ENCODE data around the gene GRAP2. TPM values are rescaled to one million over a fixed set of nuclear protein-coding genes. Genes with fewer than 3 reads are reported as not detected.
"Not testable (repeated sequence)": the region's sequence is repeated elsewhere in the genome, so short reads cannot be mapped to it uniquely, and the experiment has no call there.

Gene GRAP2
- total RNA-seq, 1 donor from 2014 or later: not detected

DNA sequence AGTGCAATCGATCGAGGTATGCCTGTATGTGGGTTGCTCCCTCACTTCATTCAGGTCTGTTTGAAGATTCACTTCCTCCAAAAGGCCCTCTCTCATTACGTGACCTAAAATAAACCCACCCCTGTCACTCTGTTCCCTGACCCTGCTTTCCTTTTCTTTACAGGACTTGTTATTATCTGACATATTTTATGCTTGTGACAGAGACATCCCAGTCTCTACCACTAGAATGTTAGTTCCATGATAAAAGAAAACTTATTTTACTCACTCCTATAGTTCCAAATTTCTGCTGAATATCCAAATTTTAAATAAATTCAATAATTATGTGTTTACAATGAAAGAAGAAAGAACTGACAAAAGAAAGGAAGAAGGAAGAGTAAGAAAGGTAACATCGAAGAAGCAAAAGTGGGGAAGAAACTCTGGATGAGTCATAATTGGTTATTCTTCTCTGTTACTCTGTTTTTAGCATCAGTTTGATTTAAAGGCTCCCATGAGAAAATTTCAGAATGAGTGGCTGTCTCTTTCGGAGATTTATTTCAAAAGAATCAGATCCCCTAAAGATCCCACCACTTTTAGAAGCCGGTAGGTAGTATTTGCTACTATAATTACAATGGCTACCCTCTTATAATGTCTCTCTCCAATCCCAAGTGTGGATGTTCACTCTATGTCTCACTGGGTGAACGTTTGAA, 40.8 kb upstream of the GRAP2 start:
- Mint-ChIP-seq H3K4me1 (ENCODE audit: unreplicated experiment) (no peaks in the 10 kb centered on the region), H3K9me3 (ENCODE audit: unreplicated experiment) (no peaks in the 10 kb centered on the region), H3K4me3 (ENCODE audit: unreplicated experiment) (no peak overlapping the region), H3K36me3 (ENCODE audit: unreplicated experiment) (no peaks in the 10 kb centered on the region), H3K27me3 (ENCODE audit: unreplicated experiment) (peaks cover 68% of the 10 kb centered on the region), H3K27ac (ENCODE audit: unreplicated experiment) (no peak overlapping the region)
- no peak for DNase-seq (ENCODE audit: extremely low spot score, unreplicated experiment)
- TF ChIP-seq, protein P1, sequence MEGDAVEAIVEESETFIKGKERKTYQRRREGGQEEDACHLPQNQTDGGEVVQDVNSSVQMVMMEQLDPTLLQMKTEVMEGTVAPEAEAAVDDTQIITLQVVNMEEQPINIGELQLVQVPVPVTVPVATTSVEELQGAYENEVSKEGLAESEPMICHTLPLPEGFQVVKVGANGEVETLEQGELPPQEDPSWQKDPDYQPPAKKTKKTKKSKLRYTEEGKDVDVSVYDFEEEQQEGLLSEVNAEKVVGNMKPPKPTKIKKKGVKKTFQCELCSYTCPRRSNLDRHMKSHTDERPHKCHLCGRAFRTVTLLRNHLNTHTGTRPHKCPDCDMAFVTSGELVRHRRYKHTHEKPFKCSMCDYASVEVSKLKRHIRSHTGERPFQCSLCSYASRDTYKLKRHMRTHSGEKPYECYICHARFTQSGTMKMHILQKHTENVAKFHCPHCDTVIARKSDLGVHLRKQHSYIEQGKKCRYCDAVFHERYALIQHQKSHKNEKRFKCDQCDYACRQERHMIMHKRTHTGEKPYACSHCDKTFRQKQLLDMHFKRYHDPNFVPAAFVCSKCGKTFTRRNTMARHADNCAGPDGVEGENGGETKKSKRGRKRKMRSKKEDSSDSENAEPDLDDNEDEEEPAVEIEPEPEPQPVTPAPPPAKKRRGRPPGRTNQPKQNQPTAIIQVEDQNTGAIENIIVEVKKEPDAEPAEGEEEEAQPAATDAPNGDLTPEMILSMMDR (IDR thresholded peaks at IDR 0.05): no peak

DNA sequence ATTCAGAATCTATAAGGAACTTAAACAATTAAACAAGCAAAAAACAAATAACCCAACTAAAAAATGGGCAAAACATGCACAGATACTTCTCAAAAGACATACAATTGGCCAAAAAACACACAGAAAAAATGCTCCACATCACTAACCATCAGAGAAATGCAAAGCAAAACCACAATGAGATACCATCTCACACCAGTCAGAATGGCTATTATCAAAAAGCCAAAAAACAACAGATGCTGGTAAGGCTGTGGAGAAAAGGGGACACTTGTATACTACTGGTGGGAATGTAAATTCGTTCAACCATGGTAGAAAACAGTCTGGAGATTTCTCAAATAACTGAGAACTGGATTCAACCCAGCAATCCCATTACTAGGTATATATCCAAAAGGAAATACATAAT, 32.1 kb upstream of the GRAP2 start:
- no peak for DNase-seq (ENCODE audit: extremely low spot score, unreplicated experiment)
- Mint-ChIP-seq H3K4me1 (ENCODE audit: unreplicated experiment) (no peaks in the 10 kb centered on the region), H3K36me3 (ENCODE audit: unreplicated experiment) (no peaks in the 10 kb centered on the region), H3K4me3 (ENCODE audit: unreplicated experiment) (no peak overlapping the region), H3K27ac (ENCODE audit: unreplicated experiment) (no peak overlapping the region), H3K27me3 (ENCODE audit: unreplicated experiment) (peaks cover 76% of the 10 kb centered on the region), H3K9me3 (ENCODE audit: unreplicated experiment) (no peaks in the 10 kb centered on the region)
- TF ChIP-seq, protein P1 (IDR thresholded peaks at IDR 0.05): no peak

DNA sequence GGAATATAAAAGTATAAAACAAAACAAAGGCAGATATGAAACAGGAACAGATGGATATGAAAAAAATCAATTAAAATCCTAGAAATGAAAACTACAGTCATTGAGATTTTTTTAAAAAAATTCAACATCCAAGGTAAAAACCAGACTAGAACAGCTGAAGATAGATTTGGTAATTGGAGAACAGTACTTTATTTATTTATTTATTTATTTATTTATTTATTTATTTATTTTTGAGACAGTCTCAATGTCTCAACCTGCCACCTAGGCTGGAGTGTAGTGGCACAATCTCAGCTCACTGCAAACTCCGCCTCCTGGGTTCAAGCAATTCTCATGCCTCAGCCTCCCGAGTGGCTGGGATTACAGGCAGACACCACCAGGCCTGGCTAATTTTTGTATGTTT, 31.1 kb upstream of the GRAP2 start:
- H3K27me3 Mint-ChIP-seq (ENCODE audit: unreplicated experiment): peaks cover 76% of the 10 kb centered on the region
- DNase-seq (ENCODE audit: extremely low spot score, unreplicated experiment); H3K27ac Mint-ChIP-seq (ENCODE audit: unreplicated experiment); H3K36me3 Mint-ChIP-seq (ENCODE audit: unreplicated experiment); H3K4me3 Mint-ChIP-seq (ENCODE audit: unreplicated experiment); H3K4me1 Mint-ChIP-seq (ENCODE audit: unreplicated experiment); H3K9me3 Mint-ChIP-seq (ENCODE audit: unreplicated experiment): not testable (repeated sequence)

DNA sequence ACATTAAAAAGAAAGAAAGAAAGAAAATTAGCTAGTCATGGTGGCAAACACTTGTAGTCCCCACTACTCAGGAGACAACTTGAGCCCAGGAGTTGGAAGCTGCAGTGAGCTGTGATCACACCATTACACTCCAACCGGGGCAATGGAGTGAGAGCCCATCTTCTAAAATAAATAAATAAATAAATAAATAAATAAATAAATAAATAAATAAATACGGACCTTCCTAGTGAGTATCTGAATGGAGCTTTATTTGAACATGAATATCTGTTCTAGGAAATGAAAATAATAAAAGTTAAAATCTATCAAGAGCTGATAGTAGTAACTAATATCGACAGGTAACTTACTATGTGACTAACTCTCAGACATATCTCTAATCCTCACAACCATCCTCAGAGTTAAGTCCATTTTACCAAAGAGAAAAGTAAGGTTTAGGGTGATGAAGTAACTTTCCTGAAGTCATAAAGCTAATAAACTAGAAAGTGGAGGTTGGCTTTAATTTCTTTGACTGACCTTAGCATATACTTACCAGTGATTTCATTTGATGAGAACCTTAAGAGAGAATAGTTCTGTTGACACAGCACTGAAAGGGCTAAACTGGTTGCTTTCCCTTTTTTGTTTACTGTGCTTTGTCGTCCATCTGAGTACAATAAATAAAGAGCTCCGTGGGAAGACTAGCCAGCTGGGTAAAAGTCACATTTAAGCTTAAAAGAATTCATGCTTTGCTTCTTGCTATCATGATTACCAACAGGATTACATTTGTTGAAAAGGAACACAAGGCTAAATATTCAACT, 29.7 kb upstream of the GRAP2 start:
- H3K9me3 Mint-ChIP-seq (ENCODE audit: unreplicated experiment): no peaks in the 10 kb centered on the region
- H3K4me1 Mint-ChIP-seq (ENCODE audit: unreplicated experiment): no peaks in the 10 kb centered on the region
- H3K27ac Mint-ChIP-seq (ENCODE audit: unreplicated experiment): no peak overlapping the region
- TF ChIP-seq, protein P1 (IDR thresholded peaks at IDR 0.05): no peak
- no peak overlapping the region for H3K4me3 Mint-ChIP-seq (ENCODE audit: unreplicated experiment)
- no peaks in the 10 kb centered on the region for H3K36me3 Mint-ChIP-seq (ENCODE audit: unreplicated experiment)
- no peak for DNase-seq (ENCODE audit: extremely low spot score, unreplicated experiment)
- H3K27me3 Mint-ChIP-seq (ENCODE audit: unreplicated experiment): peaks cover 63% of the 10 kb centered on the region

DNA sequence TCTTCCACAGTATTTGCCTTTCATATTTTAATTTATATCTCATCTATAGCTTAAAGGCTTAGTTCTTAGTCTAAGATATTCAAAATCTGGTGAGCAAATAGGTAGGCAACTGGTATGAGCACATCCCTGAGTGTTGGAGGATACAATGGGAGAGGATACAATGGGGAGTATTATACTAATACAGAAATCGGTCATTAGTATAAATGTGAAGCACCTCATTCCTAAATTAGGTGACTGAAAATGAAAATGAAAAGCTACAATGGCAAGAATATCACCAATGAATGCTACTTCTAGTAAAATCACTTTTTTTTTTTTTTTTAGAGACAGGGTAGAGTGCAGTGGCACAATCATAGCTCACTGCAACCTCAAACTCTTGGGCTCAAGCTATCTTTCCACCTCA, 28.3 kb upstream of the GRAP2 start:
- TF ChIP-seq, protein P1 (IDR thresholded peaks at IDR 0.05): no peak
- Mint-ChIP-seq H3K4me1 (ENCODE audit: unreplicated experiment) (no peaks in the 10 kb centered on the region), H3K27me3 (ENCODE audit: unreplicated experiment) (peaks cover 60% of the 10 kb centered on the region), H3K36me3 (ENCODE audit: unreplicated experiment) (no peaks in the 10 kb centered on the region), H3K9me3 (ENCODE audit: unreplicated experiment) (no peaks in the 10 kb centered on the region), H3K27ac (ENCODE audit: unreplicated experiment) (no peak overlapping the region), H3K4me3 (ENCODE audit: unreplicated experiment) (no peak overlapping the region)
- no peak for DNase-seq (ENCODE audit: extremely low spot score, unreplicated experiment)
